MM.1S (cell line): ENCODE results near the gene HMHB1.

ENCODE experiments used
- EZH2 ChIP-seq: fragments of 300-600 bp; sonication (generic); optimal IDR thresholded peaks from 2 replicates; pipeline ENCODE3; 2017; ENCODE audit warnings: low read depth, mild to moderate bottlenecking, antibody characterized with exemption, low read length, mixed read lengths
- EZH2phosphoT487 ChIP-seq: fragments of 300-600 bp; sonication (generic); IDR thresholded peaks from 2 replicates; pipeline ENCODE4 v1.6.1; 2018; ENCODE audit warnings: antibody characterized with exemption, low read length
- TF ChIP-seq, protein P1 (sequence below): fragments of 300-600 bp; sonication (generic); IDR thresholded peaks from 2 replicates; pipeline ENCODE4 v1.5.1; 2016; ENCODE audit warnings: antibody characterized with exemption, low read length, mixed read lengths

DNA sequence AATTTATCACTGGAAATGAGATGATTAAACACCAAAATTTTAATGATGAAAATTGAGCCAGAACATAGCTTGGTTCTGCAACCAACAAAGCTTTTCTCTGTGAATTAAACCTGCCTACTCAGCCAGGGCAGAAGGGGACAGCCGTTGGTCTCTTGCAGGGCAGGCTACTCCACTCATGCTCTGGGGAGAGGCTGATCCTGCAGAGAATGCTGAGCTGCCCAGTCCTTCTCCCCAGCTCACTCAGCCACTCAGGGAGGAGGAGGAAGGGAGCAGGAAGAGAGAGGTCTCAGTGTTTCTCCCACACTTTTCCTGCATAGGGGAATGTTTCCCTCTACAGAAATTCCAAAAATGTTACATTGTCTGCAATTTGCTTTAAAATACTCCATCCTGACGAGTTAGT is 40.4 kb upstream of the HMHB1 start:
- TF ChIP-seq, protein P1, sequence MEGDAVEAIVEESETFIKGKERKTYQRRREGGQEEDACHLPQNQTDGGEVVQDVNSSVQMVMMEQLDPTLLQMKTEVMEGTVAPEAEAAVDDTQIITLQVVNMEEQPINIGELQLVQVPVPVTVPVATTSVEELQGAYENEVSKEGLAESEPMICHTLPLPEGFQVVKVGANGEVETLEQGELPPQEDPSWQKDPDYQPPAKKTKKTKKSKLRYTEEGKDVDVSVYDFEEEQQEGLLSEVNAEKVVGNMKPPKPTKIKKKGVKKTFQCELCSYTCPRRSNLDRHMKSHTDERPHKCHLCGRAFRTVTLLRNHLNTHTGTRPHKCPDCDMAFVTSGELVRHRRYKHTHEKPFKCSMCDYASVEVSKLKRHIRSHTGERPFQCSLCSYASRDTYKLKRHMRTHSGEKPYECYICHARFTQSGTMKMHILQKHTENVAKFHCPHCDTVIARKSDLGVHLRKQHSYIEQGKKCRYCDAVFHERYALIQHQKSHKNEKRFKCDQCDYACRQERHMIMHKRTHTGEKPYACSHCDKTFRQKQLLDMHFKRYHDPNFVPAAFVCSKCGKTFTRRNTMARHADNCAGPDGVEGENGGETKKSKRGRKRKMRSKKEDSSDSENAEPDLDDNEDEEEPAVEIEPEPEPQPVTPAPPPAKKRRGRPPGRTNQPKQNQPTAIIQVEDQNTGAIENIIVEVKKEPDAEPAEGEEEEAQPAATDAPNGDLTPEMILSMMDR, result no peak
- TF ChIP-seq EZH2 (no peak), EZH2phosphoT487 (no peak)
